NOMO-1 treated with DMSO at 0.1 percent for 48 hours (cell line): ENCODE data around the gene PML.
A peak's percentile ranks its signal among the peaks of the same experiment; 100 is the strongest.
"Not testable (repeated sequence)": the region's sequence is repeated elsewhere in the genome, so short reads cannot be mapped to it uniquely, and the experiment has no call there.

Source experiments
- DNase-seq: peaks from one replicate; lab custom pipeline; 2025; ENCODE audit not compliant: unreplicated experiment; lab: John Stamatoyannopoulos, UW

PML gene

DNA sequence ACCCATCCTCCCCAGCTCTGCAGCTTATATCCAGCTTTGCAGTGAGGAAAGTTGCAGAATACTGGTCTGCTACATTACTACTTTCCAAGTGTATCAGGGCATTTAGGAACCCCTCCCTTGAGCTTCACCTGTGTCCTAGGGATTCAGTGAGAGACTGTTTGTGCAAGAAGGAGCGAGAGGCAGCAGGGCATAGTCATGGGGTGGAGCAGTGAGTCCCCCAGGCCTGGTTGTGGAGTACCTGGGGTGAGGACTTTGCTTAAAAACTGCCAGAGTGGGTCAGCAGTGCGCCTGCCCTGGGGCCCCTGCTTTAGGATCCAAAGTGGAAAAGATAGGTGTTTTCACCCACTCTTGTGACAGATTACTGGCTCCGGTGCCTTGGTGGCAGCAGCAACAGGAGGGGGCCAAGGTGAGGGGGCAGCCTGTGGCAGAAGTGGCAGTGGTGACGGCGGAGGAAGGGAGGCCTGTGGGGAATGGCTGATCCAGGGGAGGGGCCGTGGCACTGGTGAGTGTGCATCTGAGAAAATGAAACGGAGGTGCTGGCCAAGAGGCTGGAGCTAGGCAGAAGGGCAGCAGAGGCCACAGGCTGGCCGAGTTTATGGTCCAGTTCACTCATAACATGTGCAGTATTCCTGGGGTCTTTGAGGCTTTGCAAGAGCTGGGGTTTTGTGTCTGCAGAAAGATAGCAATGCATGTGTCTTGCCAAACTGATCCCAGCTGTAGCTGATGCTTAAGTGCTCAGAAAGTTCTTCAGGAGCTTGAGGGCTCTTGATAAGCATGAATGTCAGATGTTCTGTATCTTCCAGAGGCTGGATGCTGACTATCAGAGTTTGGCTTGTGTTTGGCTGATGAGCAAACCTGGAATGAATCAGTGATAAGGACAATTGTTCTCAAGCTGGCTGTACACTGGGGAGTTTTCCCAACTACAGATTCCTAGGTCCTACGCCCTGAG is 44.5 kb downstream of the PML start:
- no peak for DNase-seq

DNA sequence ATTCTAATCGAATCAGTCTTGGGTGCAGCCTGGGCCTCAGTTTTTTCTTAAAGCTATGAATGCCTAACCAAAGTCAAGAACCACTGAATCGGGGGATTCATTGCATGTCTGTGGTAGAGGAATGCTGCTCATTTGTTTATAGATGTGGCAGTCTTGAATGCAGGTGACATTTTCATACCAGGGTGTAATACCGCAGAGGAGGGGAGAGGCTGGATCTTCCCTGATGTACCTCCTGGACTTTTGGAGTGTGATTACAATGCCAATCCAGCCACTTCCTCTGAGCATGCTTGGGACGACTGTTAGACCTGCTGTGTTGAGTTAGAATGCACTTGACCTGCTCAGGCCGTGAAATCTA is 45.1 kb downstream of the PML start:
- DNase-seq: no peak

DNA sequence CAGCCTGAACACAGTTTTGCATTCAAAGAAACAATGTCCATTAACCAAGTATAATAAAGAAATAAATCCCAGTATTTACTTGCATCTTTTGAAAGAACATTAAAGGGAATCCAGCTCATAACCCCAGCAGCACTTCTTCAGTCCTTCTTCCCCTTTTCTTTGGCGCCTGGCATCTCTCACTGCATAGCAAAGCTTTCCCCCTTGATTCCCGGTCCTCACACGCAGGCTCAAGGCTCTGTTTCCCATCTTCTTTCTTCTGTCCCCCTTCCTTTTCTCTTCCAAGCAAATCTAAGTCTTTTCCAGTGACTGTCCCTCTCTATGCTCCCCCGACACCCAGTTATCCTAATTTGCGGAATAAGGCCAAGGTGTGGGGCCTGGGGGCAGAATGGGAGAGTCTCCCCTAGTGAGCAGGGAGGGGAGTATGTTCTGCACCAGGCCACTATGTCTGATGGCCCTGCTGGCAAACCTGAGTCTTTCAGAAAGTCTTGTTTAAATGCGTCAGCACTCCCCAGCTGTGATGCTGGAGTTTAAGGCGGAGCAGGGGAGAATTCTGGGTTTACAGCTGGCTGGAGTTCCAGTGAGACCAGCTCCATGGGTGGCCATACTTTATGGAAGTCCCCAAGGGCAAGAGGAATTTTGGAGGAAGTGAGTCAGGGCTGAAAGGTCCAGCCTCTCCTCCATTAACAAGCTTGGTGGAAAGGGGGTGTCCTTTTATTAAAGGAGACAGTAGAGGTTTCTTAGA is 45.8 kb downstream of the PML start:
- no peak for DNase-seq

DNA sequence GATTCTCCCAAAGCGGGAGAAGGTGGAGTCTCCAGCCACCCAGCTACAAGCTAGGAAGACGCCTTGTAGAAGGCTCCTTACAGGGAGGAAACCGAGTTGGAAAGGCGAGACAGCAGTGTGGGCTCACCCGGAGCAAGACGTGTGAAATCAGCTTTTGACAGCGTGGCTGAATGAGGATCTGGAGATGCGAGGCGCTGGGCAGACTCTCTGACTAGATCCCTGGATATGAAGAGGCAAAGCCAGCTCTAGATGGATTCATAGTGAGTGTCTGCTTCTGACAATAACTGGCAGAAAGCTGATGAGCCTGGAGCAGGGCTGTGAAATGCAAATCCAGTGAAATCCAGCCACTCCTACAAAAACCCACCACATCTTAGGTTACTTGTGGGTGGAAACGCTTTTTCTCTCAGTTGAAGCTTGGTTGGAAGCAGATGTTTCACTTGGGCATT is 46.8 kb downstream of the PML start:
- DNase-seq: no peak

DNA sequence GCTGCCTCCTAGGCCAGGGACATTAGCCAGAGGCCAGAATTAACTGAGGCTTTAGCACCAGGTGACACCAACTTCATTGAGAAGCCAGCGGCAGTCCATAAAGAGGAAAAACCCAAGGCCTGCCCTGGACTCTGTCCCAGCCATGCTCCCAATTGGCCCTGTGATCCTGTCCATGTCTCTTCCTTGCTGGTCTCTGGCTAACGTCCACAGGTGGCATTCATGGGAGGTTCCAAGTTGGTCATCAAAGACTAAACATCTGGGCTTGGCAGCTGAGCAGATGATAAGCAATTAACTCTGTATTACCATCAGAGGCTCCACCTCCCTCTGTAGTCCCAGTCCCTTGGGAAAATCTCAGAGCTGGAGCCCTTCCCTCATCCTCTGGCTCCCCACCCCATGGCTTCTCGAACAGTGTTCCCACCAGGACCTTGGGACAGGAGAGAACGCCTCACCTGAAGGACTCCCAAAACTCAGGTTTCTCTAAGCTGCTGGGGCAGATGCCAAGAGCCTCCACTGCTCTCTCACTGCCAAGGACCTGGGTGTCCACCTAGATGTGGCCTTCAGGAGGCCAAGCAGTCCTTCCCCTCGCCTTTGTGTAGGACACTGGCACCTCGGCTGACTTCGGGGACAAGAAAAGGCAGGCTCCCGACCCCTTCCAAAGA is 47.4 kb downstream of the PML start:
- DNase-seq: no peak

DNA sequence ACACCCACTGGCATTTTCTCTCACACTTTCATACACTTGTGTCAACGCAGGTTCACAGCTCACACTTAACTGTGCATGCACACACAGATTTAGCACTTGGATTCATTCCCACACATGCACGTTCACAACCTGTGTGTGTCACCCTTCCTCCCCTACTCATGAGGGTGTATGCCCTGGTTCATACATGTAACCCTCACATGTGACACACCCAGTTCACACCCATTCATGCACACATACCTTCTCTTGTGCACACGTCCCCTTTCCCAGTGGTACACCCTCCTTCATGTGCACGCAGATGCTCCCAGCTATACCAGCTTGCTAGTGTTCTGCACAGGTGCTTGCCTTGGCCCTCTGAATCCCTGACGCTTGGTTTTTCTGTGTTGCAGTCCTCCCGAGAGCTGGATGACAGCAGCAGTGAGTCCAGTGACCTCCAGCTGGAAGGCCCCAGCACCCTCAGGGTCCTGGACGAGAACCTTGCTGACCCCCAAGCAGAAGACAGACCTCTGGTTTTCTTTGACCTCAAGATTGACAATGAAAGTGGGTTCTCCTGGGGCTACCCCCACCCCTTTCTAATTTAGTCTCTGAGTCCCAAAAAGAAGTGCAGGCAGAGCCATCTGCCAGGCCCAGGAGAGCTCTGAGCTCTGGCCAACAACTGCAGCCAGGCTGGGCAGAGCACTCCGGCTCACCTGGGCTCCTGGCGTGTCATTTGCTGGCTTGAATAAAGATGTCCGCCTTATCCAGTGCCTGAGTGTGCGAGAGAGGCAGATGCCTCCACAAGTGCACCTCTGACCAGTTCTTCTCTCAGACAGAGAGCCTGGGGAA is 48.3 kb downstream of the PML start:
- no peak for DNase-seq

DNA sequence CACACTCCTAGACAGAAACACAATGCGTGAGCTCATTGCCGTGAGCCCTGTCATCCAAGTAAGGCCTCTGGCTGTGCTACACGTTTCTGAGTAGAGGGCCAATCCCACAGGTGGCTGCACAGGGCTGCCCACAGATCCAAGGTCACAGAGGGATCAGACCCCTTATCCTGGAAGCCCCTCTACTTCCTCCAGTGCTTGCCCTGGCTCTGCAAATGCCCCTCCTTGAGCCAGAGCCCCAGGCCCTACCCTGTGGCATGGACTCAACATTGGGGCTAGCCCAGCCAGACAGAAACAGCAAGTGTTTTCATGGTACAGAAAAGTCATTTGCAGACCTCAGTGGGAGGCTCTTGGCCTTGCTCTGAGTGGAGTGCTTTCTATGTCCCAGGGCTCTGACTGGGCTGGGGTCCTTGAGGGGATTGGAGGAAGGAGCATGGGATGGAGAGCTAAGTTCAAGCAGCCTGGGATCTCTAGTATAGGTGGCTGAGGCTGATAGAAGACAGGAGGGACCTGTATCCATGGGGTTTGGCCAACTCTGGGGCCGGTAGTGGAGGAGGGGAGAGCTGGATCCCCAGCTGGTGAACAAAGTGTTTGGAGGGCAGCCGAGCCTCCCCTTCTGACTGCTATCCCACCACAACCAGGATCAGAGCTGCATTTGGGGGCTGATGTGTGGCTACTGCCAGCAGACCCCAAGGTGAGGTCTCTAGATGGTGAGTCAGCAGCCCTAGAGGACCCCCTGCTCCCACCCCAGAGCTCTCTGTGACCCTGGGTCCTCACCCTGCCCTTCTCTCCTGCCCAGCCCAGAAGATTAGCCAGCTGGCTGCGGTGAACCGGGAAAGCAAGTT is 49.1 kb downstream of the PML start:
- DNase-seq: no peak

DNA sequence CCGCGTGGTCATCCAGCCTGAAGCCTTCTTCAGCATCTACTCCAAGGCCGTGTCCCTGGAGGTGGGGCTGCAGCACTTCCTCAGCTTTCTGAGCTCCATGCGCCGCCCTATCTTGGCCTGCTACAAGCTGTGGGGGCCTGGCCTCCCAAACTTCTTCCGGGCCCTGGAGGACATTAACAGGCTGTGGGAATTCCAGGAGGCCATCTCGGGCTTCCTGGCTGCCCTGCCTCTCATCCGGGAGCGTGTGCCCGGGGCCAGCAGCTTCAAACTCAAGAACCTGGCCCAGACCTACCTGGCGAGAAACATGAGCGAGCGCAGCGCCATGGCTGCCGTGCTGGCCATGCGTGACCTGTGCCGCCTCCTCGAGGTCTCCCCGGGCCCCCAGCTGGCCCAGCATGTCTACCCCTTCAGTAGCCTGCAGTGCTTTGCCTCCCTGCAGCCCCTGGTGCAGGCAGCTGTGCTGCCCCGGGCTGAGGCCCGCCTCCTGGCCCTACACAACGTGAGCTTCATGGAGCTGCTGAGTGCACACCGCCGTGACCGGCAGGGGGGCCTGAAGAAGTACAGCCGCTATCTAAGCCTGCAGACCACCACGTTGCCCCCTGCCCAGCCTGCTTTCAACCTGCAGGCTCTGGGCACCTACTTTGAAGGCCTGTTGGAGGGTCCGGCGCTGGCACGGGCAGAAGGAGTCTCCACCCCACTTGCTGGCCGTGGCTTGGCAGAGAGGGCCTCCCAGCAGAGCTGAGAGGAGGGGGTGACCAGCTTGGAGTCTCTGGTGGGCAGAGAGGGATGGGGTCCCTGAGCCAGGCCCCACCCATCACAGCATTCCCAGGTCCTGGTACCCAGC is 50.0 kb downstream of the PML start:
- no peak for DNase-seq

DNA sequence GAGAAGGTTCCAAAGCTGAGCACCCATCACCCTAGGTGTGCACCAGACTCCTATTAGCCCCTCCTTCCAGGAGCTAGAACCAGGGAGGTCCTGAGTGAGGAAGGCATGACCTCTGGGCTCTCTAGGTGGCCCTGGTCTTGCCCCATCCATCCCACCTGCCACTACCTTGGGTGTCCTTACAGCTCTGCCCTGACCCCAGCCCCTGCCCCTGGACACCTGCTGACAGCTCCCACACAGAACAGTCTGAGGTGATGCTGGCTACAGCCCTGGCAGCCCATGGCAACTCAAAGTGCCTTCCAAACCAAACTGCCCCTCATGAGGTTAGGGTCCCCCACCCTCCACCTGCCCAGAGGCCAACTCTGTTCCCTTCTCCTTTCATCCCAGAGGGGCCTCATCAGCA is 50.7 kb downstream of the PML start:
- no peak for DNase-seq

DNA sequence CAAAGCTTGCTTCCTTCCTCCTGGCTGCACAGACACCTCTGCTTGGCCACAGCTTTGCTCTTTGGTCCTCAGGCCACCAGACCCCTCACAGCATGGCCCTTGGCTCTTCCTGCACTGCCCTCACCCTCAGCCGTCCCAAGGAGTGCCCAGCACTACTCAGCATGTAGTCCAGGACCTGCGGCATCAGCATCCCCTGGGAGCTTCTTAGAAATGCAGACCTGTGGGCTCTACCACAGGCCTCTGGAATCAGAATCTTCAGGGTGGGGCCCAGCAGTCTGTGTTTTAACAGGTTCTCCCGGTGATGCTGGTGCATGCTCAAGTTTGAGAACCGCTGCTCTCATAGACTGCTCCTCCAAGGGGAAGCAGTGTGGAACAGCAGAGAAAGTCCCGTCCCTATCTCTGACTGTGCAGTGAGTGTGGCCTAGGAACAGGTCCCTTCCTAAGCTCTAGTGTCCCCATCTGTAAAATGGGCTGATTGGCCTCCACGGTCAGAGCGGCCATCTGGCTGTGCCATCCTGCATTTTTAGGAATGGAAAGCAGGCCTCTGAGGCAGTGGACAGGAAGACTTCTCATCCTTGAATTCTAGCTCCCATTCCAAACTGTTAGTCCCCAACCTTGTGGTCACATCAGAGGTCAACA is 51.2 kb downstream of the PML start:
- no peak for DNase-seq

DNA sequence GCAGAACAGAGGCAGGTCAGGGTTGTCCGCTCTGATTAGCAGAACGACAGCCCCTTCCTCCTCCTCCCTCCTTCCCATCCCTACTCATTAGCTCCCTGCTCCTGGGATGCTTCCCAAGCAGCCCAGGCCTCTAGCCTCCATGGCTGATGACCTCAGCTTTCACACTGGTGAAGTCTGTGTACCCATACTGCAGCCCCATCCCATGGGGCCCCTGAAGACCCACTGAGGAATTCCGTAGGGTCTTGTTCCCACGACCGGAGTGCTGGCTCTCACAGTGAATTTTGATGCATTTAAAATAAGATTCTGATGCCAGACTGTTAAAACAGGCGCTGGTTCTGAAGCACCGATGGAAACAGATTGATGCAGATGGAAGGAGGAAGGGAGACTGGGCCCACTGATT is 51.8 kb downstream of the PML start:
- no peak for DNase-seq

DNA sequence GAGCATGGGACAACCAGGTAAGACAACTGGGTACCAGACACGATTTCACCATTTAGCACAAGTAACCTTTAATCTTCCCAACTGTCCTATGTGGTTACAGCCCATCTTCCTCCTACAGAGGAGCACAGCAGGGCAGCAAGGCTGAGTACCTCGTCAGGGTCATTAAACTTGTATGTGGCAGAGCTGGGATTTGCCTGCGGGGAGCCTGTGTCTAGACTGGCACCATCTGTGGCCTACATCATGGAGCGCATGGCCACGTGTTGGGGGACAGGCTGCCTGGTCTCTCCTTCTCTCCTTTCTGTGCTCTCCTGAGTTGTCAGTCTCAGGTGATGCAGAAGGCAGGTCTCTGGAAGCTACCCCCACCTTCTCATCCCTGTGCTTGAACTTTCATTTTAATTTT is 55.6 kb downstream of the PML start:
- no peak for DNase-seq

DNA sequence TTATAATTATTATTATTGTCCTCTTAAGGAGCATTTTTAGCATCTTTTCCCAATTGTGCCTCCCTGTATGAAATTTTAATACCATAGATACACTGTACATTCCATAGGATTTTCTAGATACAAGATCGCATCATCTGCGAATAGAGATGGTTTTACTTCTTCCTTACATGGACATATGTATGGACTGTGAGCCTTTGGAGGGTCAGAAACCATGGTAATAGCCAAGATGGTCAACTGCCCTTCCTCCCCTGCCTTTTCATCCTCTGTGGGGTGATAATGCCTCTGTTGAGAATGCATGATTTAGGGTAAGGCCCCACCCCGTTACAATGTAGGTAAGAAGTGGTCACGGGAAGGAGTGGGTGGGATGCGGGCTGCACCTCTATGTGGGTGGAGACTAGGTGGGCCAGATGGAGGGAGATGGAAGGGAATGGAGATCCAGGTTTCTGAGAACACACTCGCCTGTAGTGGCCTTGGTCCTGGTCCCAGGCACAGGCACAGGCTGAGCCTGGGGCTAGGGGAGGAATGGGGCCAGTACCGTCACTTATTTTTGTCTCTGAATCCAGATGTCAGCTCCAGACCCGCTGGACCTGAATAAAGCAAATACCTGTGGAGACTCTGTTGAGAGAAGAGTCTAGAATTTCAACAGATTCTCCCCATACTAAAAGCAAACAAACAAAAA is 56.2 kb downstream of the PML start:
- DNase-seq: no peak

DNA sequence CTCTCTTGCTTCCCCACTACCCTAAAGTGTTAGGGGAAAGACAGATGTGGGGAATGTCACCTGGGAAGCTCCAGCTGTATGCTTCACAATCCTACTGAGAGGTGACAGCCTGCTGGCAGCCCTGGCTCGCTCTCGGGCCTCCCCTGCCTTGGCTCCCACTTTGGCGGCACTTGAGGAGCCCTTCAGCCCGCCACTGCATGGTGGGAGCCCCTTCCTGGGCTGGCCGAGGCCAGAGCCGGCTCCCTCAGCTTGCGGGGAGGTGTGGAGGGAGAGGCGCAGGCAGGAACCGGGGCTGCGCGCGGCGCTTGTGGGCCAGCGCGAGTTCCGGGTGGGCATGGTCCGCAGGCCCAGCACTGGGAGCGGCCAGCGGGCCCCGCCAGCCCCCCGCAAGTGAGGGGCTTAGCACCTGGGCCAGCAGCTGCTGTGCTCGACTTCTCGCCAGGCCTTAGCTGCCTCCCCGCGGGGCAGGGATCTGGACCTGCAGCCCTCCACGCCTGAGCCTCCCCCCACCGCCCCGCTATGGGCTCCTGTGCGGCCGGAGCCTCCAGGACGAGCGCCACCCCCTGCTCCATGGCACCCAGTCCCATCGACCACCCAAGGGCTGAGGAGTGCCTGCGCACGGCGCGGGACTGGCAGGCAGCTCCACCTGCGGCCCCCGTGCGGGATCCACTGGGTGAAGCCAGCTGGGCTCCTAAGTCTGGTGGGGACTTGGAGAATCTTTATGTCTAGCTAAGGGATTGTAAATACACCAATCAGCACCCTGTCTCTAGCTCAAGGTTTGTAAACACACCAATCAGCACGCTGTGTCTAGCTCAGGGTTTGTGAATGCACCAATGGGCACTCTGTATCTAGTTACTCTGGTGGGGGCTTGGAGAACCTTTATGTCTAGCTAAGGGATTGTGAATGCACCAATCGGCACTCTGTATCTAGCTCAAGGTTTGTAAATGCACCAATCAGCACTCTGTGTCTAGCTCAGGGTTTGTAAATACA is 58.0 kb downstream of the PML start:
- not testable (repeated sequence) for DNase-seq

DNA sequence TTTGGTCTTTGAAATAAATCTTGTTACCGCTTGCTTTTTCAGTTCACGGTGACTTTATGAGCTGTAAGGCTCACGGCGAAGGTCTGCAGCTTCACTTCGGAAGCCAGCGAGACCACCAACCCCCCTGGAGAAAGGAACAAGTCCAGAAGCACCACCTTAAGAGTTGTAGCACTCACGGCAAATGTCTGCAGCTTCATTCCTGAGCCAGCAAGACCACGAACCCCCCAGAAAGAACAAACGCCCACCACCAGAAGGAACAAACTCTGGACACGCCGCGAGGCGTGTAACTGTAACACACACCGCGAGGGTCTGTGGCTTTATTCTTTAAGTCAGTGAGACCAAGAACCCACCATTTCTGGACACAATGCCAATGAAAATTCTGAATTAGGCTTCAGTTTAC is 59.0 kb downstream of the PML start:
- DNase-seq: no peak

DNA sequence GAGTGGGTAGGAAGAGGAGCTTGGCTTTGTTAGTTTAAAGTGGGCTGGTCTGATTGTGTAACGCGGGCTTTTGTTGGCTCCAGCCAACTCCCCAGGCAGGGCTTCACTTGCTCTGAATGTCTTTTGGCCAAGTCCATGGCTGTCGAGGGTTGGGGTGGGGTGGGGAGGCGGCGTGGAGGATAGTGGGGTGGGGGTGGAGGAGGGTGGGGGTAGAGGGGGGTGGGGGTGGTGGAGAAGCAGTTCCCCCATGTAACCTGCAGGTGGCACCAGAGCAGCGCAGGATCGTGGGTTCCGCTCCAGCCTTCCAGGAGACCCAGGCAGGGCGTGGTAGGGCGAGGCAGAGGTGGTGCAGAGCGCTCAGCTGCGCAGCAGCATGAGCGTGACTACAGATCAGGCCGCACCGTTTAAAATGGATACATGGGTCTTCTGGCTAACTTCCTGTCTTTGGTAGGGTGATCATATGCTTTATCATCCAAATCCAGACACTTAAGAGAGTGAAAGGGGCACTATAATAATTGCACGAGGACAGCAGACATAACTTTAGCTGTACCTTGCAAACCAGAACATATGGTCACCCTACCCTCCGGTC is 59.5 kb downstream of the PML start:
- peak; percentile 62 for DNase-seq

DNA sequence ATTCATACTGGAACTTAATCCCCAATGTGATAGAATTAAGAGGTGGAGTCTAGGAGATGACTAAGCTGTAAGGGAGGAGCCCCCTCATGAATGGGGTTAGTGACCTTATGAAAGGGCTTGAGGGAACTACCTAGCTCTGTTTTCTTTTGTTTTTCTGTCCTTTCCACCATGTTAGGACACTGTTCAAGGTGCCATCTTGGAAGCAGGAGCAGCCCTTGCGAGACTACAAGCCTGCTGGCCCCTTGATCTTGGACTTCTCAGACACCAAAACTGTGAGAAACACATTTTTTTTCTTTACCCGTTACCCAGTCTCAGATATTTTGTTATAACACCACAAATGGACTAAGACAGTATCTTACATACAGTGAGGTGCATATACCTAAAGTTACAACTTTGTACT is 61.3 kb downstream of the PML start:
- no peak for DNase-seq
